Ishikawa (cell line): Measurements from ENCODE around the gene CAMTA1.

Experiments used
- CEBPB ChIP-seq: IDR thresholded peaks from 2 replicates; pipeline ENCODE4 v1.6.1; 2012
- CREB1 ChIP-seq: IDR thresholded peaks from 2 replicates; pipeline ENCODE4 v1.6.1; 2012; ENCODE audit warnings: low read depth
- EGR1 ChIP-seq: IDR thresholded peaks from 2 replicates; pipeline ENCODE4 v1.6.1; 2012
- EP300 ChIP-seq: IDR thresholded peaks from 2 replicates; pipeline ENCODE4 v1.6.1; 2012; ENCODE audit warnings: borderline replicate concordance
- FOXM1 ChIP-seq: IDR thresholded peaks from 2 replicates; pipeline ENCODE4 v1.6.1; 2012; ENCODE audit warnings: low read depth, borderline replicate concordance
- NFIC ChIP-seq: IDR thresholded peaks from 2 replicates; pipeline ENCODE4 v1.6.1; 2012
- RAD21 ChIP-seq: IDR thresholded peaks from 2 replicates; pipeline ENCODE4 v1.6.1; 2012; ENCODE audit warnings: low read depth
- TAF1 ChIP-seq: IDR thresholded peaks from 2 replicates; pipeline ENCODE4 v1.6.1; 2012; ENCODE audit warnings: low read depth, mild to moderate bottlenecking
- TEAD4 ChIP-seq: IDR thresholded peaks from 2 replicates; pipeline ENCODE4 v1.6.1; 2012
- YY1 ChIP-seq: IDR thresholded peaks from 2 replicates; pipeline ENCODE4 v1.6.1; 2012; ENCODE audit warnings: low read depth
- ZBTB7A ChIP-seq: IDR thresholded peaks from 2 replicates; pipeline ENCODE4 v1.6.1; 2012; ENCODE audit warnings: low read depth
- TF ChIP-seq, protein P1 (sequence below): IDR thresholded peaks from 2 replicates; pipeline ENCODE4 v1.6.1; 2012; ENCODE audit warnings: low read depth, mild to moderate bottlenecking
- TF ChIP-seq, protein P2 (sequence below): IDR thresholded peaks from 2 replicates; pipeline ENCODE4 v1.6.1; 2012

- TF ChIP-seq, protein P1, sequence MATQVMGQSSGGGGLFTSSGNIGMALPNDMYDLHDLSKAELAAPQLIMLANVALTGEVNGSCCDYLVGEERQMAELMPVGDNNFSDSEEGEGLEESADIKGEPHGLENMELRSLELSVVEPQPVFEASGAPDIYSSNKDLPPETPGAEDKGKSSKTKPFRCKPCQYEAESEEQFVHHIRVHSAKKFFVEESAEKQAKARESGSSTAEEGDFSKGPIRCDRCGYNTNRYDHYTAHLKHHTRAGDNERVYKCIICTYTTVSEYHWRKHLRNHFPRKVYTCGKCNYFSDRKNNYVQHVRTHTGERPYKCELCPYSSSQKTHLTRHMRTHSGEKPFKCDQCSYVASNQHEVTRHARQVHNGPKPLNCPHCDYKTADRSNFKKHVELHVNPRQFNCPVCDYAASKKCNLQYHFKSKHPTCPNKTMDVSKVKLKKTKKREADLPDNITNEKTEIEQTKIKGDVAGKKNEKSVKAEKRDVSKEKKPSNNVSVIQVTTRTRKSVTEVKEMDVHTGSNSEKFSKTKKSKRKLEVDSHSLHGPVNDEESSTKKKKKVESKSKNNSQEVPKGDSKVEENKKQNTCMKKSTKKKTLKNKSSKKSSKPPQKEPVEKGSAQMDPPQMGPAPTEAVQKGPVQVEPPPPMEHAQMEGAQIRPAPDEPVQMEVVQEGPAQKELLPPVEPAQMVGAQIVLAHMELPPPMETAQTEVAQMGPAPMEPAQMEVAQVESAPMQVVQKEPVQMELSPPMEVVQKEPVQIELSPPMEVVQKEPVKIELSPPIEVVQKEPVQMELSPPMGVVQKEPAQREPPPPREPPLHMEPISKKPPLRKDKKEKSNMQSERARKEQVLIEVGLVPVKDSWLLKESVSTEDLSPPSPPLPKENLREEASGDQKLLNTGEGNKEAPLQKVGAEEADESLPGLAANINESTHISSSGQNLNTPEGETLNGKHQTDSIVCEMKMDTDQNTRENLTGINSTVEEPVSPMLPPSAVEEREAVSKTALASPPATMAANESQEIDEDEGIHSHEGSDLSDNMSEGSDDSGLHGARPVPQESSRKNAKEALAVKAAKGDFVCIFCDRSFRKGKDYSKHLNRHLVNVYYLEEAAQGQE = no peak
- TF ChIP-seq TEAD4 (no peak), CREB1 (no peak), YY1 (no peak), TAF1 (no peak), EGR1 (no peak), NFIC (no peak), EP300 (no peak), CEBPB (no peak), RAD21 (no peak), FOXM1 (no peak), ZBTB7A (no peak)
- TF ChIP-seq, protein P2, sequence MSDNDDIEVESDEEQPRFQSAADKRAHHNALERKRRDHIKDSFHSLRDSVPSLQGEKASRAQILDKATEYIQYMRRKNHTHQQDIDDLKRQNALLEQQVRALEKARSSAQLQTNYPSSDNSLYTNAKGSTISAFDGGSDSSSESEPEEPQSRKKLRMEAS = no peak
Observed at GRCh38 chr1:7617826-7618225, 832.6 kb downstream of the CAMTA1 start.
